ENCODE measurements around the gene RPL10. TPM values are rescaled to one million over a fixed set of nuclear protein-coding genes. Genes with fewer than 3 reads are reported as not detected.

The RPL10 gene
- total RNA-seq, 4 donors from 2014 or later: 3,899 to 6,066 (median 5,720) TPM

DNA sequence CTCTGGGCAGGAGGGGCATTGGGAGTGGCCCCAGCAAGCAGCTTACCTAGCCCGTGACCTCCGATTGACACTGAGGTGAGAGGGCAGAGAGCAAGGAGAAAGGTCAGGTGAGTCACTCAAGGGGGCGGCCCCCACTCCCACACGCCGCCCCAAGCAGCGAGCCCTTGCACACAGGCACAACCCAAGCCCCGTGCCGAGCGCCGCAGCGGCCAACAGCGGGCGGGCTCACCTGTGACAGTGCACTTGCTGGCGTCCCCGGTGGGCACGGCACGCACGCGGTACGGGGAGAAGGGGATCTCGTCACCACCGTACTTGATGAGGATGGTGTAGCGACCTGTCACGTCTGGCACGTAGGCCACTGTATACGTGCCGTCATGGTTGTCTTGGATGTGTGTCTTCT, 41.0 kb upstream of the RPL10 start:
- ATAC-seq: no peak
- in situ Hi-C loops (cut with MboI; ENCODE audit: low sequenced_read_pairs in 4 of 4): no loop called here
- H3K4me1 ChIP-seq: no peaks in the 10 kb centered on the region
- DNase-seq: no peak
- H3K9me3 ChIP-seq: no peaks in the 10 kb centered on the region
- no peak overlapping the region for H3K4me3 ChIP-seq
- no peaks in the 10 kb centered on the region for H3K27me3 ChIP-seq
- H3K36me3 ChIP-seq: no peaks in the 10 kb centered on the region
- no peak overlapping the region for H3K27ac ChIP-seq
- intact Hi-C loops (cut with DNase I; ENCODE audit: low total_unique reads): no loop called here
- TF ChIP-seq, protein P1, sequence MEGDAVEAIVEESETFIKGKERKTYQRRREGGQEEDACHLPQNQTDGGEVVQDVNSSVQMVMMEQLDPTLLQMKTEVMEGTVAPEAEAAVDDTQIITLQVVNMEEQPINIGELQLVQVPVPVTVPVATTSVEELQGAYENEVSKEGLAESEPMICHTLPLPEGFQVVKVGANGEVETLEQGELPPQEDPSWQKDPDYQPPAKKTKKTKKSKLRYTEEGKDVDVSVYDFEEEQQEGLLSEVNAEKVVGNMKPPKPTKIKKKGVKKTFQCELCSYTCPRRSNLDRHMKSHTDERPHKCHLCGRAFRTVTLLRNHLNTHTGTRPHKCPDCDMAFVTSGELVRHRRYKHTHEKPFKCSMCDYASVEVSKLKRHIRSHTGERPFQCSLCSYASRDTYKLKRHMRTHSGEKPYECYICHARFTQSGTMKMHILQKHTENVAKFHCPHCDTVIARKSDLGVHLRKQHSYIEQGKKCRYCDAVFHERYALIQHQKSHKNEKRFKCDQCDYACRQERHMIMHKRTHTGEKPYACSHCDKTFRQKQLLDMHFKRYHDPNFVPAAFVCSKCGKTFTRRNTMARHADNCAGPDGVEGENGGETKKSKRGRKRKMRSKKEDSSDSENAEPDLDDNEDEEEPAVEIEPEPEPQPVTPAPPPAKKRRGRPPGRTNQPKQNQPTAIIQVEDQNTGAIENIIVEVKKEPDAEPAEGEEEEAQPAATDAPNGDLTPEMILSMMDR (IDR thresholded peaks at IDR 0.05 in 4 of 5, conservative IDR thresholded peaks at IDR 0.05 in 1 of 5): no peak
- no peak for TF ChIP-seq POLR2A (IDR thresholded peaks at IDR 0.05)

DNA sequence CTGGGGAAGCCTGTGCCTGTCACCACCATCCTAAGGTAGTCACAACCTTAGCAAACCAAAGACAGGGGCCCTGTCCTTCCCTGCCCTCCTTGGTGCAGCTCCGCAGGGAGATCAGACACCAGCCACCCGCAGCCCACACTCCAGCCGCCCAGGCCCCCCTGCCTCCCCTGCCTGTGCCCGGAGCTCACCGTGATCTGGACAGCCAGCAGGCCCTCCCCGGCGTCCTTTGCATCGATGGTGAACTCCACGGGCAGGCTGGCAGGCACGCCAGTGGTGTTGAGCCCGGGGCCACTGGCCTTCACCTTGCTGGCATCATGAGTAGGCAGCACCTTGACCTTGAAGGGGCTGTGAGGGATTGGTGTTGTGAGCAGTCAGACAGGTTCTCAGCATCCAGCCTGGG, 40.2 kb upstream of the RPL10 start:
- no peaks in the 10 kb centered on the region for H3K36me3 ChIP-seq
- no peak for TF ChIP-seq POLR2A (IDR thresholded peaks at IDR 0.05)
- TF ChIP-seq, protein P1 (IDR thresholded peaks at IDR 0.05 in 4 of 5, conservative IDR thresholded peaks at IDR 0.05 in 1 of 5): no peak
- no peaks in the 10 kb centered on the region for H3K27me3 ChIP-seq
- intact Hi-C loops (cut with DNase I; ENCODE audit: low total_unique reads): no loop called here
- in situ Hi-C loops (cut with MboI; ENCODE audit: low sequenced_read_pairs in 4 of 4): no loop called here
- ATAC-seq (no peak), DNase-seq (no peak)
- H3K4me3 ChIP-seq: no peak overlapping the region
- H3K4me1 ChIP-seq: no peaks in the 10 kb centered on the region
- H3K27ac ChIP-seq: no peak overlapping the region
- no peaks in the 10 kb centered on the region for H3K9me3 ChIP-seq

DNA sequence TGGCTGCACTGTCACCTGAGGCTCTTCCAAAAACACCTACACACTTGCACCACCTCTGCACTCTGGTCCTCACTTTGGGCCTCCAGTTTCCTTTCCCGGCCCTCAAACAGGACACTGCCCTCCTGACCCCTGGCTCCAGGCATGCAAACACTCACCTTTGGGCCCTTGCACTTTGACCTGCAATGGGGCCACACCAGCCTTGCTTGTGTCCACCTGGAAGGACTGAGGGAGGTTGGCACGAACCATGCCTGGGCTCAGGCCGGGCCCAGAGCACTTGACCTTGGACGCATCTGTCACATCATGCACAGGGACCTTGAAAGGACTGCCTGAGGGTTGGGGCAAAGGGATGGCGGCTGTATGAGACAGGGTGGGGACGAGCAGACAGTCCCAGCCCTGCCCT, 39.3 kb upstream of the RPL10 start:
- no peak overlapping the region for H3K27ac ChIP-seq
- DNase-seq (no peak), ATAC-seq (no peak)
- in situ Hi-C loops (cut with MboI; ENCODE audit: low sequenced_read_pairs in 4 of 4): no loop called here
- TF ChIP-seq, protein P1 (IDR thresholded peaks at IDR 0.05 in 4 of 5, conservative IDR thresholded peaks at IDR 0.05 in 1 of 5): no peak
- TF ChIP-seq POLR2A (IDR thresholded peaks at IDR 0.05): no peak
- H3K36me3 ChIP-seq: no peaks in the 10 kb centered on the region
- no peaks in the 10 kb centered on the region for H3K27me3 ChIP-seq
- H3K4me1 ChIP-seq: no peaks in the 10 kb centered on the region
- H3K4me3 ChIP-seq: no peak overlapping the region
- intact Hi-C loops (cut with DNase I; ENCODE audit: low total_unique reads): no loop called here
- H3K9me3 ChIP-seq: no peaks in the 10 kb centered on the region

DNA sequence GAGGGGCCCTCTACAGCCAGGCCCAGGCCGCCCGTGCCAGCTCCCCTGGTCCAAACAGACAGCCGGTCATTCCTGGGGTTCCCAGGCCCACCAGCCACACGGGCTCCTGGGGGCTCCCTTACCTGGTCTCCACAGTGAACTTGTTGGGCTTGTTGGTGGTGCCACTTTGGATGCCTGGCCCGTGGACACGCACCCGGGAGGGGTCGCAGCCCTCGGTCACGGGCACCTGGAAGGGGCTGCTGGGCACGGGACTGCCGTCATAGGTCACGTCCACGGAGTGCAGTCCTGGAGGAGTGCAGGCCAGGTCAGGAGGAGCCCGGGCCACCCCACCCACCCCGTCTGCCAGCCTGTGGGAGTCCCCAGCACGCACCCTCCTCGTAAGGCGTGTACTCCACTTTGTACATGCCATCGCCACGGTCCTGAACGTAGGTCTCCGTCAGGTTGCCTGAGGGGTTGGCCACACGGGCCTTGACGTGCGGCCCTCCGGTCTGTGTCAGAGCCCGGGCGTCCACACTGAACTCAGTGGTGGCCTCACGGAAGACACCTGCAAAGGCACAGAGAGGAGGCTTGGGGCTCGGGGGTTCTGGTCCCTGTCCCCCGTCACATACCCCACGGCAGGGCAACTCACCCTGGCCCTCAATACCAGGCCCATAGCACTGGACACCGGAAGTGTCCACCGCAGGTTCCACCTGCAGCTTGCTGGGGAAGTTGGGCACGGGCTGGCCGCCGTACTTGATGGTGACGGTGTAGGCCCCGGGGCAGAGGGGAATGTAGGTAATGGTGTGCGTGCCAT, 38.6 kb upstream of the RPL10 start:
- Histone ChIP-seq H3K27ac (no peak overlapping the region), H3K4me3 (no peak overlapping the region), H3K36me3 (no peaks in the 10 kb centered on the region), H3K9me3 (no peaks in the 10 kb centered on the region), H3K4me1 (no peaks in the 10 kb centered on the region), H3K27me3 (no peaks in the 10 kb centered on the region)
- in situ Hi-C loops (cut with MboI; ENCODE audit: low sequenced_read_pairs in 4 of 4): no loop called here
- TF ChIP-seq, protein P1 (IDR thresholded peaks at IDR 0.05 in 4 of 5, conservative IDR thresholded peaks at IDR 0.05 in 1 of 5): no peak
- TF ChIP-seq POLR2A (IDR thresholded peaks at IDR 0.05): no peak
- no peak for ATAC-seq
- intact Hi-C loops (cut with DNase I; ENCODE audit: low total_unique reads): no loop called here
- no peak for DNase-seq
